IPS-20b (cell line): Measurements from ENCODE around the gene RPL39L.

ENCODE experiments used
- H3K27ac ChIP-seq: one replicate; pipeline ENCODE4 v1.5.1; 2013; ENCODE audit warnings: low read length
- H3K27me3 ChIP-seq: 2 replicates; pipeline ENCODE4 v1.6.1; 2013; ENCODE audit warnings: mild to moderate bottlenecking, low read length, inconsistent platforms; ENCODE audit not compliant: insufficient read depth
- H3K36me3 ChIP-seq: 2 replicates; pipeline ENCODE4 v1.6.1; 2013; ENCODE audit warnings: low read depth, mild to moderate bottlenecking, inconsistent platforms, low read length, moderate library complexity; ENCODE audit not compliant: insufficient read depth
- H3K4me1 ChIP-seq: 2 replicates; pipeline ENCODE4 v1.6.1; 2013; ENCODE audit warnings: mild to moderate bottlenecking, control low read depth, inconsistent platforms, low read length, moderate library complexity; ENCODE audit not compliant: insufficient read depth
- H3K4me3 ChIP-seq: 2 replicates; pipeline ENCODE4 v1.5.1; 2013; ENCODE audit warnings: mild to moderate bottlenecking, low read length, inconsistent platforms
- H3K9ac ChIP-seq: 2 replicates; pipeline ENCODE4 v1.6.1; 2013; ENCODE audit warnings: low read depth, mild to moderate bottlenecking, inconsistent platforms, low read length, moderate library complexity
- H3K9me3 ChIP-seq: 2 replicates; pipeline ENCODE4 v1.6.1; 2013; ENCODE audit warnings: mild to moderate bottlenecking, low read depth, low read length, inconsistent platforms; ENCODE audit not compliant: insufficient read depth

RPL39L gene

DNA sequence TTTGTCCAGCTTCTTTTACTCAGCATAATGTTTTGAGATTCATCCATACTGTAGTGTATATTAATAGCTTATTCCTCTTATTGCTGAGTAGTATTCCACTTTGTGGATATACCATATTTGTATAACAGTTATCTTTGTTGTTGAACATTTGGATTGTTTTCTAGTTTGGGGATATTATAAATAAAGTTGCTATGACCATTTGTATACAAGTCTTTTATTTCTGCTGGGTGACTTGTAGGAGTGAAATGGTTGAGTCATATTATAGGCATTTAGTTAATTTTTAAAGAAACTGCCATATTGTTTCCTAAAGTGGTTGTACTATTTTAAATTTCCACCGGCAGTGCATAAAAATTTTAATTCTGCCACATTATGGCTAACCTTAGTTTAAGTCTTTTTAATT is 53.4 kb downstream of the RPL39L start:
- Histone ChIP-seq H3K27ac (no peak overlapping the region), H3K9me3 (peaks cover 15% of the 10 kb centered on the region; the same call in 1 of the 2 replicates), H3K4me3 (no peak overlapping the region), H3K27me3 (no peaks in the 10 kb centered on the region), H3K9ac (no peak overlapping the region), H3K4me1 (peaks cover 8% of the 10 kb centered on the region), H3K36me3 (no peaks in the 10 kb centered on the region)

DNA sequence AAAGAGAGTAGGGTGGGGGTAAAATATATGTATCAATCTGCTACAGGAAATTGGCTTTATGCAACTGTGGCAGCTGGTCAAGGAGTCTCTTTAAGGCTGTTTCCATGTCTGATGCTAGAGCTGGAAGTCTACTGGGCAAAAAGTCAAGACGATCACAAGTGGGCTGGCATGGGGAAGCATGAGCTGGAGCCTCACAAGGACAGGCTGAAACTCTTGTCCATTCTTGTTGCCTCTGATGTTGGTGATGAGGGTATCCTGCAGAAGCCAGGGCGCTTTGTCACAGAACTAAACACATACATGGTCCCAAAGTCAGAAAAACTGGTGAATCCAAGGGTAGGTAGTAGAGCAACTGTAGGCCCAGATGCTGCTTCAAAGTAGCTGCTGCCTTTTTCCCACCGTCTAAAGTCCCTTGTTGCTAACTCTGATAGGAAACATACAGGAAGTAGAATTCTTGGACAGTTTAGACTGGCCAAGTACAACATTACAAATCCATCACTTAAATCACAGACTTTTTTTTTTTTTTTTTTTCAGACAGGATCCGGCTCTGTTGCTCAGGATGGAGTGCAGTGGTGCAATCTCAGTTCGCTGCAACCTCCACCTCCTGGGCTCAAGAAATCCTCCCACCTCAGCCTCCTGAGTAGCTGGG is 54.2 kb downstream of the RPL39L start:
- Histone ChIP-seq H3K36me3 (no peaks in the 10 kb centered on the region), H3K4me3 (no peak overlapping the region), H3K27ac (no peak overlapping the region), H3K9me3 (peaks cover 12% of the 10 kb centered on the region; the same call in 1 of the 2 replicates), H3K27me3 (no peaks in the 10 kb centered on the region), H3K9ac (no peak overlapping the region), H3K4me1 (peaks cover 8% of the 10 kb centered on the region)

GRCh38 chr3:187084580-187084979 is 54.7 kb downstream of the RPL39L start:
- peaks cover 12% of the 10 kb centered on the region for H3K4me1 ChIP-seq
- H3K27me3 ChIP-seq, result no peaks in the 10 kb centered on the region
- H3K9me3 ChIP-seq, result peaks cover 12% of the 10 kb centered on the region; the same call in 1 of the 2 replicates
- H3K4me3 ChIP-seq, result no peak overlapping the region
- no peaks in the 10 kb centered on the region for H3K36me3 ChIP-seq
- H3K27ac ChIP-seq, result no peak overlapping the region
- no peak overlapping the region for H3K9ac ChIP-seq

DNA sequence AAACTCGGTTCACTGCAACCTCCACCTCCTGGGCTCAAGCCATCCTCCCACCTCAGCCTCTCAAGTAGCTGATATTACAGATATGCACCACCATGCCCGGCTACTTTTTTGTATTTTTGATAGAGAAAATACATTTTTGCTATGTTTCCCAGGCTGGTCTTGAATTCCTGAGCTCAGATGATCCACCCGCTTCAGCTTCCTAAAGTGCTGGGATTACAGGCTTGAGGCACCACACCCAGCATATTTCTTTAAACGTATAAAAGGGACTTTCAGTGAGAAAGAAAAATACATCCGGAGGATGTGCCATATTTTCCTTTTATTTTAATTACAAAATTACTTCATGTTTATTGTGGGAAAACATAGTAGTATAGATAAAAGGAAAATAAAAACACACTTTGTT is 55.2 kb downstream of the RPL39L start:
- peaks cover 12% of the 10 kb centered on the region; the same call in 1 of the 2 replicates for H3K9me3 ChIP-seq
- no peak overlapping the region for H3K9ac ChIP-seq
- peaks cover 12% of the 10 kb centered on the region for H3K4me1 ChIP-seq
- no peak overlapping the region for H3K27ac ChIP-seq
- no peaks in the 10 kb centered on the region; the same call in 1 of the 2 replicates for H3K36me3 ChIP-seq
- H3K27me3 ChIP-seq, result no peaks in the 10 kb centered on the region
- no peak overlapping the region for H3K4me3 ChIP-seq

DNA sequence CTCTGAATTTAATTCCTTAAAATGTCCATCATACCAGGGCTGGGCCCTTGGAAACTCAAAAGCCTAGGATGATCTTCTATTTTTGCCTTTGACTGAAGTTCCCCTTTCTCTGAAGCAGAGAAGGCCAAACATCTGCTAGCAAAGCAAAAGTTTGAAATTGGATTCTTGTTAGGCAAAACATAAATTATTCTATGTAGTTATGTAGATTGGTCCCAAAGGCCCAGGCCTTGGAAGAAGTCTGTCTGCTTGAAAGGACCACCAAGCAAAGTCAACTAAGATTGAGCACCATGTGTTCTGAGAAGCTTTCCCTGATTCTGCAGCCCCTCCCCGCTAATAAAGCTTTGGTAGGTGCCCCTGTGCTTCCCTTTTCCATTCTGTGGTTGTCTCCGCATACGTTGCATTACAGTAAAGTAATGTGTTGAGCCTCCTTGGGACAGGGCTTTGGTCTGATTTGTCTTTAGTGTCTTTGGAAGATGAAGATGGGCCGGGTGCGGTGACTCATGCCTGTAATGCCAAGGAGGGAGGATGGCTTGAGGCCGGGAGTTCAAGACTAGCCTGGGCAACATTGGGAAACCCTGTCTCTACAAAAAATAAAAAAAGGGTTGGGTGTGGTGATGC is 56.4 kb downstream of the RPL39L start:
- no peak overlapping the region for H3K4me3 ChIP-seq
- peaks cover 14% of the 10 kb centered on the region for H3K4me1 ChIP-seq
- H3K27ac ChIP-seq, result no peak overlapping the region
- H3K27me3 ChIP-seq, result no peaks in the 10 kb centered on the region
- peaks cover 12% of the 10 kb centered on the region for H3K36me3 ChIP-seq
- H3K9me3 ChIP-seq, result peaks cover 7% of the 10 kb centered on the region; the same call in 1 of the 2 replicates
- no peak overlapping the region for H3K9ac ChIP-seq

- peaks cover 31% of the 10 kb centered on the region for H3K36me3 ChIP-seq
- H3K27me3 ChIP-seq, result no peaks in the 10 kb centered on the region
- H3K9ac ChIP-seq, result no peak overlapping the region
- no peak overlapping the region for H3K4me3 ChIP-seq
- H3K27ac ChIP-seq, result no peak overlapping the region
- no peaks in the 10 kb centered on the region for H3K9me3 ChIP-seq
- H3K4me1 ChIP-seq, result peaks cover 14% of the 10 kb centered on the region
Observed at GRCh38 chr3:187080799-187081450, 58.4 kb downstream of the RPL39L start.

GRCh38 chr3:187079090-187080022 is 59.9 kb downstream of the RPL39L start:
- Histone ChIP-seq H3K36me3 (peaks cover 47% of the 10 kb centered on the region), H3K27me3 (no peaks in the 10 kb centered on the region), H3K4me1 (peaks cover 8% of the 10 kb centered on the region; the same call in 1 of the 2 replicates), H3K9ac (peak overlapping the region; percentile 5; the same call in 1 of the 2 replicates), H3K4me3 (no peak overlapping the region), H3K27ac (peak overlapping the region; percentile 6), H3K9me3 (no peaks in the 10 kb centered on the region)

GRCh38 chr3:187077537-187077936 is 61.8 kb downstream of the RPL39L start:
- Histone ChIP-seq H3K27me3 (no peaks in the 10 kb centered on the region), H3K27ac (no peak overlapping the region), H3K4me3 (no peak overlapping the region), H3K4me1 (peaks cover 7% of the 10 kb centered on the region; the same call in 1 of the 2 replicates), H3K36me3 (peaks cover 65% of the 10 kb centered on the region), H3K9me3 (no peaks in the 10 kb centered on the region), H3K9ac (no peak overlapping the region)

GRCh38 chr3:187077085-187077484 is 62.2 kb downstream of the RPL39L start:
- Histone ChIP-seq H3K27me3 (no peaks in the 10 kb centered on the region), H3K9me3 (no peaks in the 10 kb centered on the region), H3K4me3 (no peak overlapping the region), H3K4me1 (peaks cover 12% of the 10 kb centered on the region; the same call in 1 of the 2 replicates), H3K27ac (no peak overlapping the region), H3K9ac (no peak overlapping the region), H3K36me3 (peaks cover 70% of the 10 kb centered on the region)

DNA sequence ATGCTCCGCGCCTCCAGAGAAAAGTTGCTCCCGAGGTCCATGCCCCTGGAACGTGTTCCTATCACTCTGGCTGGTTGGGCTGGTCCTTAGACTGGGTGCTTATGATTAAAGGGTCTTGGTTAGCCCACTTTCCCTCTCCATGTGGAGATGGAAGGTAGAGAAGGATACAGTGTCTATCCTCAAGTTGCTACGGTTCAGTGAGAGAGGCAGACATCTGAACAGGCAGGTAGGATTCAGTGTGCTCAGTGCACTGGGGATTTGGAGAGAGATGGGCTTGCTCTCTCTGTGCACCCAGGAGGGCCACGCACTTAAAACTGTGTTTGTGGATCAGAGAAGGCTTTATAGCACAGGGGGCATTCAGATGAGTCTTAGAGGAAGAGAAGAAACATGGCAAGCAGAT is 63.0 kb downstream of the RPL39L start:
- Histone ChIP-seq H3K27ac (no peak overlapping the region), H3K27me3 (no peaks in the 10 kb centered on the region), H3K4me3 (no peak overlapping the region), H3K9ac (no peak overlapping the region), H3K4me1 (peaks cover 12% of the 10 kb centered on the region; the same call in 1 of the 2 replicates), H3K9me3 (no peaks in the 10 kb centered on the region), H3K36me3 (peaks cover 74% of the 10 kb centered on the region)

DNA sequence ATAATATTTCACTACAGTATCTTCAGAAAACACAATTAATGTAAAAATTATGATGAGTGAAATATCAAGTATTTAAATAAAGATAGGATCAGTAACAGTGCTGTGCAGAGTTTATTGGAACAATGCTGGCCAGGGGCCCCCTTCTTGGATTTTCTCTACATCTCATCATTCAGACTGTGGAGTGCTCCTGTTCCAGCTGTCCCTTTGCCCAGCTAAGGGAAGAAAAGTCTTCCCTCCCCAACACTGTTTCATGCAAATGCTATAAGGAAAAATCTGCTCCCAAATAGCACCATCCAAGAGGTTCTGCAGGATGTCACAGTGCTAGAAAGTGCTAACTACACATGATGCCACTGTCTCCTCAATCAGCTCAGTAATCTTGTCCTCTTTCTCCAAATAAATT is 64.5 kb downstream of the RPL39L start:
- H3K9ac ChIP-seq, result no peak overlapping the region
- H3K36me3 ChIP-seq, result peaks cover 82% of the 10 kb centered on the region

More for the DNA sequence above, 64.5 kb downstream of the RPL39L start:
- Histone ChIP-seq H3K4me3 (no peak overlapping the region), H3K9me3 (no peaks in the 10 kb centered on the region), H3K4me1 (peaks cover 11% of the 10 kb centered on the region; the same call in 1 of the 2 replicates), H3K27ac (no peak overlapping the region), H3K27me3 (no peaks in the 10 kb centered on the region)
